Glomerular visceral epithelial cell (primary cell): ENCODE data around the gene RNF169.
"Not testable (repeated sequence)": the region's sequence is repeated elsewhere in the genome, so short reads cannot be mapped to it uniquely, and the experiment has no call there.

Experiments
- DNase-seq: peaks from one replicate; pipeline ENCODE4 v3.0.0-alpha.2; 2016; ENCODE audit errors: extremely low spot score

RNF169 gene

DNA sequence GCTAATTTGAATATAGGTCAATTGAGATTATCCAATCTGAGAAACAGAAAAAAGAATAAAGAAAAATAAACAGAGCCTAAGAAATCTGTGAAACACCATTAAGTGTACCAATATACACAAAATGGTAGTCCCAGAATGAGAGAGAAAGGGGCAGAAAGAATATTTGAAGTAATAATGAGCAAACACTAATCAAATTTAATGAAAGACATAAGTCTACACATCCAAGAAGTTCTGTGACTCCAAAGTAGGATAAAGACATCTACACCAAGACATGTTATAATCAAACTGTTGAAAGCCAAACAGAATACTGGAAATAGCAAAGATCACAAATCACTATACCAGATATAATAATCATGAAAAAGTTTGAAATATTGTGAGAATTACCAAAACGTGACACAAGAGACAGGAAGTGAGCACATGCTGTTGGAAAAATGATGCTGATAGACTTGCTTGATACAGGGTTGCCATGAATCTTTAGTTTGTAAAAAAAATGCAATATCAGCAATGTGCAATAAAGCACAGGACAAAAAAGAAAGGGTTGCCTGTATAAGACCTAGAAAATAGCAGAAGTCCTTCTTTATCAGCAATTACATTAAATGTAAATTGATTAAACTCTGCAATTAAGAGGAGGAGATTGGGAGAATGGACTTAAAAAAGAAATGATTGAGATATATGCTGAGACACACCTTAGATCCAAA, 75.8 kb downstream of the RNF169 start:
- no peak for DNase-seq

- not testable (repeated sequence) for DNase-seq
Measured at GRCh38 chr11:74825596-74825995, 76.9 kb downstream of the RNF169 start.

DNA sequence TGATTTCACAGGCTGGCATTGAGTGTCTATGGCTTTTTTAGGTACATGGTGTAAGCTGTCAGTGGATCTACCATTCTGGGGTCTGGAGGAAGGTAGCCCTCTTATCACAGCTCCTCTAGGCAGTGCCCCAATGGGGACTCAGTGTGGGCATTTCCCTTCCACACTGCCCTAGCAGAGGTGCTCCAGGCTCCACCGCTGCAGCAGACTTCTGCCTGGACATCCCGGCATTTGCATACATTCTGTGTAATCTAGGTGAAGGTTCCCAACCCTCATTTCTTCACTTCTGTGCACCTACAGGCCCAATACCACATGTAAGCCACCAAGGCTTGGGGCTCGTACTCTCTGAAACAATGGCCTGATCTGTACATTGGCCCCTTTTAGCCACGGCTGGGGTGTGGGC, 78.3 kb downstream of the RNF169 start:
- no peak for DNase-seq

GRCh38 chr11:74837191-74837590, 88.5 kb downstream of the RNF169 start:
- DNase-seq: no peak

GRCh38 chr11:74838188-74838587, 89.5 kb downstream of the RNF169 start:
- no peak for DNase-seq

- no peak for DNase-seq
Measured at GRCh38 chr11:74839446-74839845, 90.8 kb downstream of the RNF169 start.

GRCh38 chr11:74839971-74840370, 91.3 kb downstream of the RNF169 start:
- no peak for DNase-seq

GRCh38 chr11:74840486-74840885, 91.8 kb downstream of the RNF169 start:
- DNase-seq: no peak

GRCh38 chr11:74842967-74843366, 94.3 kb downstream of the RNF169 start:
- no peak for DNase-seq

DNA sequence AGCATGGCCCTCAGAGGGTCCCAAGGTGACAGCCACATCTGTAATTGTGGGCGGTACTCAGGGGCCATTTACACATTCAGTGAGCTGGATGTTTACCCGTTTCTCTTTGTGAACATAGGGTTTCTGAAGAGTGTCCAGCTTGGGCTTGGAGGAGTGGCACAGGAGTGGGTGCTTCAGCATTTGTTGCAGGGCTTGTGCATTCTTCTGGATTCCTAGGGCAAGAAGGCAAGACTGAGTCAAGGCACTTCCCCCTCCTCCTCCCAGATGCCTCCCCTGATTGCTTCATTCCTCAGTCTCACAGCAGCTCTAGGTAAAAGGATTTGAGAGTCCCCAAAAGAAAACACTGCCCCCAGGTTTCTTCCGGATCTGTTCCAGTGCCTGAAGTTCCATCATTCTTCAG, 95.4 kb downstream of the RNF169 start:
- DNase-seq: no peak

GRCh38 chr11:74844865-74845264, 96.2 kb downstream of the RNF169 start:
- DNase-seq: no peak

DNA sequence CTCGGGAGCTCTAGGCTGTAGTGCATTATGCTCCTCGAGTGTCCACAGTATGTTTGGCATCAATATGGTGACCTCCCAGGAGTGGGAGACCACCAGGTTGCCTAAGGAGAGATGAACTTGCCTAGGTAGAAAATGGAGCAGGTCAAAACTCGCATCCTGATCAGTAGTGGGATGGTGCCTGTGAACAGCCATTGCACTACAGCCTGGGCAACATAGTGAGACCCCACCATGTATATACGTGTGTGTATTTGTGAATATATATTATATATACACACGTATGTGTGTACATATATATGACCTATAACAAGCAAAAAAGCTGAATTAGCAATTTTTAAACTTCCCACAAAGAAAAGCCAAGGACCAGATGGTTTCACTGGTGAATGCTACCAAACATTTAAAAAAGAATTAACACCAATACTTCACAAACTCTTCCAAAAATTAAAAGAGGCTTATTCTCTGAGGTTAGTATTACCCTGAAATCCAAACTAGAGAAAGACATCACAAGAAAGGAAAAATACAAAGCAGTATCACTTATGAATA, 97.4 kb downstream of the RNF169 start:
- no peak for DNase-seq

DNA sequence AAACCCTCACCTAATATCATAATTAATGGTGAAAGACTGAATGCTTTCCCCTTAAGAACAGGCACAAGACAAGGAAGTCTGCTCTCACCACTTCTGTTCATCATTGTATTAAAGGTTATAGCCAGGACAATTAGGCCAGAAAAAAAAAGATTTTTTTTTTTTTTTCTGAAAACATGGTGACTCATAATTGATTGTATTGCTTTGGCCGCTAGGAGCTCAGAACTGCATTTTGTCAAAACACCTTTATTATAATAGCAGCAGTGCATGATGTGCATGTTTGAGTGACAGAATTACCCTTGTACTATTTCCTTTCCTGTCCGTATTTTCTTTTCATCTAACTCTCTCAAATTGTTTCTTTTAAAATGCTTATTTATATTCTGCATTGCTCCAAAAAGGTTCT, 98.1 kb downstream of the RNF169 start:
- DNase-seq: no peak

GRCh38 chr11:74847395-74847794, 98.7 kb downstream of the RNF169 start:
- no peak for DNase-seq

- no peak for DNase-seq
Measured at GRCh38 chr11:74847895-74848294, 99.2 kb downstream of the RNF169 start.

DNA sequence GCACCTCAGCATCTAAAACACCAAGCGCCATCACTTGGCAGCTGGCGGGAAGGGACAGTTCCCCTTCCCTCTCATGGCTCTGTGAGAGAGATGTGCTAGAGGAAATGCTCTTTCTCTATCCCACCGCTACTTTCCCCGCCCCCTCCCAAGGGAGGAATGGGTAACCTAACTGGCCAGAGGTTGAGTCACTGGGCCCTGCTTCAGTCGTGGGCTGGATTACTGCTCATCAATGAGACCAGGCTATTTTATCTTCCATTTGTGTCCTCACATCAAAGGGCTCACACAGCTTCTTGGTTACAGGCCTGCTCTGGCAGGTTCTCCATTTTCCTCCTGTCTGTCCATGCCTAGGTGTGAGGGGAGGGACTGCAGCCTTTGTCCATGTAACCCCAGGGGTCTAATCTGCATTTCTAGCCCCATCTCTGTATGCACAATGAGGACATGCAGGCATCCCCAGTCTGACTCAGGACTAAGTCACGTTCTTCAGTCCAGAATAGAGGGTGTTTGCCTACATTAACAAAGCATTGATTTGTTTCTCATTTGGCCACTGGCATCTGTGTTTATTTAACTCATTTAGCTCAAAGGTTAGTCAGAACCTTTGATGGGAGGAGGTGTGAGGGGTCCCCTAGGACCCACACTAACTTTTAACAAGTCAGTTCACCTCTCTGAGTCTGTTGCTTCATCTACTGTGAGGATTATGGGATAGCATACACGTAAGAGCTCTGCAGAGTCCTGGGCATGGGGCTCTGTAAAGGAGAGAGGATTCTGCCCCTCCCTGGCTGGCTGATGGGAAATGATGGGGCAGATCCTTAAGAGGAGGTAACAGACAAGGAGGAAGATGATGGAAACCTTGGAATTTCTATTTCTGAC, 101.1 kb downstream of the RNF169 start:
- DNase-seq: peak; percentile 28

DNA sequence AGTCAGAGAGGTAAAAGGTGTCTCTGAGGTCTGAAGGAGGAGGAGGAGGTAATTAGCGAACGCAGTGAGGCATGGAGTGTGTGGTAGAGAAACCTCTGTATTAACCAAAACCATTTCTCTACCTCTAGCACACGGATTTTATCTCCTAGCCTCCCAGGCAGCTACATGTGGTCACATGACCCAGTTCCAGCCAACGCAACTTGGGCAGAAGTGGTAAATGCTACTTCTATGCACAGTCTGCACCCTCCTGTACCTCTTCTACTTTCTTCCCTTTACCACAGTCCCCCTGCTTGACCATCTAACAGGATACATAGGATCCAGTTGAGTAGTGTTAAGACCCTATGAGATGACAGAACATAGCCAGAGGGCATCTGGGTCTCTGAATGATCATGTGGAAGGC, 104.6 kb downstream of the RNF169 start:
- no peak for DNase-seq

- no peak for DNase-seq
Measured at GRCh38 chr11:74860743-74861142, 112.1 kb downstream of the RNF169 start.

- DNase-seq: no peak
Measured at GRCh38 chr11:74863410-74863809, 114.8 kb downstream of the RNF169 start.

- DNase-seq: no peak
Measured at GRCh38 chr11:74866557-74866956, 117.9 kb downstream of the RNF169 start.

DNA sequence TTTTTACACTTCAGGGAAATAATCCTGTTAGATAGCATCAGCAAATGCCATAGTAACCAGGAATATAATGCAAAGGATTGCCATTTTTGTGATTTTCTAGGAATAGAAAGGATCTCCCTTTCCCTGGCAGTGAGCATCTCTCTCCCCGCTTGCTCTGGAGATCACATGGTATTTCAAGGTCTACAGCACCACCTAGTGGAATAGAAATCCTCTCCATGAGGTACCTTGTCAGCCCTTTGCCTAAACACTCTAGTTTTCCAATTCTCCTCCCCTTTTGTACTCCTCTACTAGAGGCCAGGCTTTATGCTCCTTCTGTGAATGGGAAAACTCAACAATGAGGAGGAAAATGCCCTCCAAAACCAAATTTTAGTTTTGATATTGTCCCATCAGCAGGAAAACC, 121.8 kb downstream of the RNF169 start:
- DNase-seq: peak; percentile 45

- no peak for DNase-seq
Measured at GRCh38 chr11:74871037-74871436, 122.4 kb downstream of the RNF169 start.

- DNase-seq: no peak
Measured at GRCh38 chr11:74877132-74877531, 128.5 kb downstream of the RNF169 start.
